HEK293 (cell line): ENCODE results near the gene MBOAT7.

Experiments used
- MYNN ChIP-seq: fragments of 450-650 bp; formaldehyde crosslinking; IDR thresholded peaks from 2 replicates; pipeline ENCODE4 v1.5.1; 2016; ENCODE audit warnings: missing biosample characterization, missing genetic modification characterization, borderline replicate concordance
- SETDB1 ChIP-seq: IDR thresholded peaks from one replicate; pipeline ENCODE4 v1.6.1; 2017; ENCODE audit warnings: mild to moderate bottlenecking, low read length, moderate library complexity, mixed read lengths; ENCODE audit not compliant: insufficient read length
- YY1 ChIP-seq: fragments of 450-650 bp; formaldehyde crosslinking; IDR thresholded peaks from 2 replicates; pipeline ENCODE4 v1.5.1; 2018; ENCODE audit warnings: missing biosample characterization, missing genetic modification characterization
- ZSCAN23 ChIP-seq: fragments of 450-650 bp; formaldehyde crosslinking; IDR thresholded peaks from 2 replicates; pipeline ENCODE4 v1.5.1; 2016; ENCODE audit warnings: missing biosample characterization, missing genetic modification characterization
- ZSCAN30 ChIP-seq: fragments of 450-650 bp; IDR thresholded peaks from 2 replicates; pipeline ENCODE4 v1.5.1; 2018; ENCODE audit warnings: missing biosample characterization, mild to moderate bottlenecking, missing genetic modification characterization, moderate library complexity
- TF ChIP-seq, protein P1 (sequence below): fragments of 450-650 bp; formaldehyde crosslinking; IDR thresholded peaks from 2 replicates; pipeline ENCODE4 v1.5.1; 2016; ENCODE audit warnings: missing biosample characterization, missing genetic modification characterization
- TF ChIP-seq, protein P2 (sequence below): fragments of 450-650 bp; formaldehyde crosslinking; IDR thresholded peaks from 2 replicates; pipeline ENCODE4 v1.5.1; 2016; ENCODE audit warnings: missing biosample characterization, missing genetic modification characterization

DNA sequence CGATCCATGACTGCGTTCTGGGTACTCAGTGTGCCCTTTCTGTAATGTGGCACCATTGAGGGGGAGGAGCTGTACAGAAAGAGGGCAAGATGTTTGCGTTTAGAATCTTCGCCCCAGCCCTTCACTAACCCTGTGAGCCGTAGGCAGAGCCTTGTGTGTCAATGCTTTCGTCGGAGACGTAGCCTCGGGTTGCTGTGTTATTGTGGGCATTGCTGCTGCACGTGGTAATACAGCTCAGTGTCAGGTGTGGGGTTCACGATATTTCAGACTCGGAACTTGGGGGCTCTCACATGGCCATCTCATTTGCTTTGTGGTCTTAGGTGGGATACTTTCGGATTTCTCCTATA lies 17.4 kb upstream of the MBOAT7 start:
- TF ChIP-seq, protein P1, sequence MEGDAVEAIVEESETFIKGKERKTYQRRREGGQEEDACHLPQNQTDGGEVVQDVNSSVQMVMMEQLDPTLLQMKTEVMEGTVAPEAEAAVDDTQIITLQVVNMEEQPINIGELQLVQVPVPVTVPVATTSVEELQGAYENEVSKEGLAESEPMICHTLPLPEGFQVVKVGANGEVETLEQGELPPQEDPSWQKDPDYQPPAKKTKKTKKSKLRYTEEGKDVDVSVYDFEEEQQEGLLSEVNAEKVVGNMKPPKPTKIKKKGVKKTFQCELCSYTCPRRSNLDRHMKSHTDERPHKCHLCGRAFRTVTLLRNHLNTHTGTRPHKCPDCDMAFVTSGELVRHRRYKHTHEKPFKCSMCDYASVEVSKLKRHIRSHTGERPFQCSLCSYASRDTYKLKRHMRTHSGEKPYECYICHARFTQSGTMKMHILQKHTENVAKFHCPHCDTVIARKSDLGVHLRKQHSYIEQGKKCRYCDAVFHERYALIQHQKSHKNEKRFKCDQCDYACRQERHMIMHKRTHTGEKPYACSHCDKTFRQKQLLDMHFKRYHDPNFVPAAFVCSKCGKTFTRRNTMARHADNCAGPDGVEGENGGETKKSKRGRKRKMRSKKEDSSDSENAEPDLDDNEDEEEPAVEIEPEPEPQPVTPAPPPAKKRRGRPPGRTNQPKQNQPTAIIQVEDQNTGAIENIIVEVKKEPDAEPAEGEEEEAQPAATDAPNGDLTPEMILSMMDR (tag by site-specific recombination): no peak
- TF ChIP-seq SETDB1: no peak
- TF ChIP-seq MYNN (tag by site-specific recombination): no peak
- TF ChIP-seq YY1 (tag by site-specific recombination): no peak
- TF ChIP-seq ZSCAN23 (tag by site-specific recombination): no peak
- no peak for TF ChIP-seq ZSCAN30 (tag by site-specific recombination)
- TF ChIP-seq, protein P2, sequence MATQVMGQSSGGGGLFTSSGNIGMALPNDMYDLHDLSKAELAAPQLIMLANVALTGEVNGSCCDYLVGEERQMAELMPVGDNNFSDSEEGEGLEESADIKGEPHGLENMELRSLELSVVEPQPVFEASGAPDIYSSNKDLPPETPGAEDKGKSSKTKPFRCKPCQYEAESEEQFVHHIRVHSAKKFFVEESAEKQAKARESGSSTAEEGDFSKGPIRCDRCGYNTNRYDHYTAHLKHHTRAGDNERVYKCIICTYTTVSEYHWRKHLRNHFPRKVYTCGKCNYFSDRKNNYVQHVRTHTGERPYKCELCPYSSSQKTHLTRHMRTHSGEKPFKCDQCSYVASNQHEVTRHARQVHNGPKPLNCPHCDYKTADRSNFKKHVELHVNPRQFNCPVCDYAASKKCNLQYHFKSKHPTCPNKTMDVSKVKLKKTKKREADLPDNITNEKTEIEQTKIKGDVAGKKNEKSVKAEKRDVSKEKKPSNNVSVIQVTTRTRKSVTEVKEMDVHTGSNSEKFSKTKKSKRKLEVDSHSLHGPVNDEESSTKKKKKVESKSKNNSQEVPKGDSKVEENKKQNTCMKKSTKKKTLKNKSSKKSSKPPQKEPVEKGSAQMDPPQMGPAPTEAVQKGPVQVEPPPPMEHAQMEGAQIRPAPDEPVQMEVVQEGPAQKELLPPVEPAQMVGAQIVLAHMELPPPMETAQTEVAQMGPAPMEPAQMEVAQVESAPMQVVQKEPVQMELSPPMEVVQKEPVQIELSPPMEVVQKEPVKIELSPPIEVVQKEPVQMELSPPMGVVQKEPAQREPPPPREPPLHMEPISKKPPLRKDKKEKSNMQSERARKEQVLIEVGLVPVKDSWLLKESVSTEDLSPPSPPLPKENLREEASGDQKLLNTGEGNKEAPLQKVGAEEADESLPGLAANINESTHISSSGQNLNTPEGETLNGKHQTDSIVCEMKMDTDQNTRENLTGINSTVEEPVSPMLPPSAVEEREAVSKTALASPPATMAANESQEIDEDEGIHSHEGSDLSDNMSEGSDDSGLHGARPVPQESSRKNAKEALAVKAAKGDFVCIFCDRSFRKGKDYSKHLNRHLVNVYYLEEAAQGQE (tag by site-specific recombination): no peak
